ENCODE measurements around the gene RTL5. TPM values are rescaled to one million over a fixed set of nuclear protein-coding genes. Genes with fewer than 3 reads are reported as not detected.

The RTL5 gene
- polyA plus RNA-seq, 1 donor = 10.3 TPM

- DNase-seq = no peak
Measured at GRCh38 chrX:72107841-72108595, 23.7 kb downstream of the RTL5 start.

- DNase-seq = no peak
Measured at GRCh38 chrX:72107320-72107719, 24.4 kb downstream of the RTL5 start.

- DNase-seq = no peak
Measured at GRCh38 chrX:72105436-72105835, 26.3 kb downstream of the RTL5 start.

GRCh38 chrX:72102760-72103159 is 29.0 kb downstream of the RTL5 start:
- DNase-seq = no peak

- no peak for DNase-seq
Measured at GRCh38 chrX:72102126-72102525, 29.6 kb downstream of the RTL5 start.

- DNase-seq = no peak
Measured at GRCh38 chrX:72101597-72102037, 30.1 kb downstream of the RTL5 start.

- no peak for DNase-seq
Measured at GRCh38 chrX:72100824-72101351, 30.8 kb downstream of the RTL5 start.

GRCh38 chrX:72100051-72100755 is 31.5 kb downstream of the RTL5 start:
- no peak for DNase-seq

- DNase-seq = no peak
Measured at GRCh38 chrX:72097098-72097497, 34.6 kb downstream of the RTL5 start.

- DNase-seq = no peak
Measured at GRCh38 chrX:72095370-72095769, 36.3 kb downstream of the RTL5 start.

GRCh38 chrX:72094894-72095293 is 36.8 kb downstream of the RTL5 start:
- no peak for DNase-seq

GRCh38 chrX:72089254-72089653 is 42.5 kb downstream of the RTL5 start:
- DNase-seq = no peak

GRCh38 chrX:72088761-72089160 is 43.0 kb downstream of the RTL5 start:
- no peak for DNase-seq

- no peak for DNase-seq
Measured at GRCh38 chrX:72086995-72087394, 44.7 kb downstream of the RTL5 start.

GRCh38 chrX:72084114-72084513 is 47.6 kb downstream of the RTL5 start:
- no peak for DNase-seq

GRCh38 chrX:72083291-72083690 is 48.4 kb downstream of the RTL5 start:
- DNase-seq = no peak

GRCh38 chrX:72081605-72082320 is 50.0 kb downstream of the RTL5 start:
- DNase-seq = no peak

- DNase-seq = no peak
Measured at GRCh38 chrX:72080800-72081199, 50.9 kb downstream of the RTL5 start.

GRCh38 chrX:72080150-72080549 is 51.6 kb downstream of the RTL5 start:
- DNase-seq = no peak

- no peak for DNase-seq
Measured at GRCh38 chrX:72079607-72080006, 52.1 kb downstream of the RTL5 start.

- DNase-seq = no peak
Measured at GRCh38 chrX:72078411-72078810, 53.3 kb downstream of the RTL5 start.

Measured in hindlimb muscle (tissue), 1 donor.